Spinal cord (tissue), 10 donors: ENCODE data around the gene HCN1. TPM values are rescaled to one million over a fixed set of nuclear protein-coding genes. Genes with fewer than 3 reads are reported as not detected.
A peak's percentile ranks its signal among the peaks of the same experiment; 100 is the strongest.

Source experiments
- DNase-seq, 6 donors: peaks; one replicate each; pipeline versions ENCODE4 v3.0.0 to v3.0.0-alpha.2; 2013 to 2015; ENCODE audit warnings: low spot score in 6 of 6, low read depth in 4 of 6
- H3K27ac ChIP-seq: one replicate; pipeline ENCODE4 v1.5.1; 2013; ENCODE audit warnings: low read depth, low read length, control low read depth
- H3K27me3 ChIP-seq: one replicate; pipeline ENCODE4 v1.6.1; 2013; ENCODE audit warnings: low read length; ENCODE audit not compliant: control insufficient read depth, insufficient read depth
- H3K36me3 ChIP-seq: one replicate; pipeline ENCODE4 v1.6.1; 2013; ENCODE audit warnings: low read length; ENCODE audit not compliant: control insufficient read depth, insufficient read depth
- H3K4me1 ChIP-seq: one replicate; pipeline ENCODE4 v1.6.1; 2013; ENCODE audit warnings: low read length; ENCODE audit not compliant: control insufficient read depth, insufficient read depth
- H3K4me3 ChIP-seq: one replicate; pipeline ENCODE4 v1.5.1; 2013; ENCODE audit warnings: low read depth, low read length, control low read depth
- H3K9me3 ChIP-seq: one replicate; pipeline ENCODE4 v1.6.1; 2013; ENCODE audit warnings: low read length; ENCODE audit not compliant: control insufficient read depth, insufficient read depth
- WGBS: methylation state at CpG from one replicate; pipeline ENCODE4 v1.1.5; 2013; ENCODE audit warnings: missing lambda C conversion rate; ENCODE audit not compliant: insufficient coverage; 5-methylcytosine and 5-hydroxymethylcytosine counted together
- polyA plus RNA-seq, 2 donors: library from polyadenylated mRNA; unstranded; fragments of 120-200 nt; gene quantifications; one replicate each; pipeline ENCODE4 v1.2.1, GENCODE V29; 2013; ENCODE audit not compliant: insufficient read length in 2 of 2
- total RNA-seq, 2 donors: library from RNA; depleted of rRNA in 1 of 2; stranded (reverse); fragments of 120-200 nt in 1 of 2; fragments of >200 nt in 1 of 2; gene quantifications; one replicate each; pipeline versions ENCODE4 v1.2.3 to v1.2.4, GENCODE V29; 2013 to 2014
- donor health status: healthy.

HCN1 gene
- total and polyA plus RNA-seq, 4 donors, result 1.9 to 16.7 (median 7.7) TPM

DNA sequence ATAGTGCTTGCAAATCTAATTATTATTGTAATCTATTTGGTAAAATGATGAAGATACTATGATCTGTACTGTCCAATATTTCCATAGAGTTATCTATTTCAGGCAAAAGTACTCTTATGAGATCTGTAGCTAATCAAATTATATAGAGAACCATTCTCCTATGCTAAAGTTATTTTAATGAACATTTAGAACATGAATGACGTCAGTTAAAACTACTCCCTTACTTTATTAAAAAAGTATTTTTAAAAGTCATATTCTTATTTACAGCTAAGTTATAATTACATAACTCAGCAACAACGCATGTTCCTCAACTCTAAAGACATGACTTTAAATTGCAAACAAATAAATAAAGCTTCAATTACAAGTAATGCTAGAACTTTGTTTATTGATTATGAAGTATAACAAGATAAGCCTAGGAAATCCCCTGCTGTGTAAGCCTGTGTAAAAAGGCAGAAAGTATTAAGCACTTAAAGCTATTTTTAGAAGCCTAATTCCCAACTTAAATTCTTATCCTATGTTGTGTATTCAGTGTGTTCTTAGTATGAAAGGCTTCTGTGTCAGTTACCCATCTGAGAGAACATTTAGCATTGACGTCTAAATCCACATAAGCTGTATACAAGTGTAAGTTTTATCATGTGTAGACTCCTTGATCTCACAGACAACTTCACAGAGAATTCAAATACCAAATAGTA lies 285.7 kb downstream of the HCN1 start:
- H3K36me3 ChIP-seq, result no peaks in the 10 kb centered on the region
- H3K27me3 ChIP-seq, result no peaks in the 10 kb centered on the region
- no peak overlapping the region for H3K27ac ChIP-seq
- H3K4me1 ChIP-seq, result no peaks in the 10 kb centered on the region
- H3K9me3 ChIP-seq, result no peaks in the 10 kb centered on the region
- WGBS, result no CpG with 5 or more reads among the region's 3 CpGs
- DNase-seq, result no peak
- H3K4me3 ChIP-seq, result no peak overlapping the region

DNA sequence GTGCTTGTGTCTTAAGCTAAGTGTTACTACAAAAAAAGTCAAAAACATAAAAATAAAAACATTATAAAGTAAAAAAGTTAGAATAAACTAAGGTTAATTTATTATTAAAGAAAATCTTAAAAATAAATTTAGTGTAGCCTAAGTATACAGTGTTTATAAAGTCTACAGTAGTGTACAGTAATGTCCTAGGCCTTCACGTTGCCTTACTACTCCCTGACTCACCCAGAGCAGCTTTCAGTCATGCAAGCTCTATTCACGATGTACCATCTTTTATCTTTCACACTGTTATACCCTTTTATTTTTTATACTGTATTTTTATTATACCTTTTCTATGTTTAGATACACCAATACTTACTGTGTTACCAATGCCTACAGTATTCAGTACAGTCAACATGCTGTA lies 288.1 kb downstream of the HCN1 start:
- H3K9me3 ChIP-seq, result no peaks in the 10 kb centered on the region
- no peak for DNase-seq

DNA sequence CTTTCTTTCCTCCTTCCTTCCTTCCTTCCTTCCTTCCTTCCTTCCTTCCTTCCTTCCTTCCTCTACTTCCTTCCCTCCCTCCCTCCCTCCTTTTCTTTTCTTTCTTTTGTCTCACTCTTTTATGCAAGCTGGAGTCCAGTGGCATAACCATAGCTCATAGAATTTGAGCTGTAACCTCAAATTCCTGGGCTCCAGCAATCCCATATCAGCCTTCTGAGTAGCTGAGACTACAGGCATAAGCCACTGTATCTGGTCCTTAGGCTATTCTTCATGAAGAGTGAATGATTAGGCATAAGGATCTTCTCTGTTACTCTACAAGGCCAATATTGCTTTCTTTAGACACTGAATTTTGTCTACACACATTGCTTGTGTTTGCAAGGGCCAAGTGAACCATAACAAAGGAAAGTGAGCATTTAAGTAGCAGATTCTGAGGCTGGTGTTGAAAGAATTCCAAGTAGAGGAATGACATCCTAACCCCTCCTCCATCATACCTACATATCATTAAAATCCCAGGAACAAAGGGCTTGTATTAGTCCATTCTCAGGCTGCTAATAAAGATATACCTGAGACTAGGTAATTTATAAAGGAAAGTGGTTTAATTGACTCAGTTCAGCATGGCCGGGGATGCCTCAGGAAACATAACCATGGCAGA lies 293.2 kb downstream of the HCN1 start:
- Histone ChIP-seq H3K9me3 (no peaks in the 10 kb centered on the region), H3K27me3 (no peaks in the 10 kb centered on the region), H3K27ac (no peak overlapping the region), H3K36me3 (no peaks in the 10 kb centered on the region), H3K4me1 (no peaks in the 10 kb centered on the region), H3K4me3 (no peak overlapping the region)
- WGBS, result 100% methylated on average over 1 of the region's 1 CpG
- DNase-seq, result no peak

More for the DNA sequence above, 288.1 kb downstream of the HCN1 start:
- Histone ChIP-seq H3K27me3 (no peaks in the 10 kb centered on the region), H3K4me3 (no peak overlapping the region), H3K36me3 (no peaks in the 10 kb centered on the region), H3K27ac (no peak overlapping the region), H3K4me1 (no peaks in the 10 kb centered on the region)
- no CpG with 5 or more reads among the region's 2 CpGs for WGBS

DNA sequence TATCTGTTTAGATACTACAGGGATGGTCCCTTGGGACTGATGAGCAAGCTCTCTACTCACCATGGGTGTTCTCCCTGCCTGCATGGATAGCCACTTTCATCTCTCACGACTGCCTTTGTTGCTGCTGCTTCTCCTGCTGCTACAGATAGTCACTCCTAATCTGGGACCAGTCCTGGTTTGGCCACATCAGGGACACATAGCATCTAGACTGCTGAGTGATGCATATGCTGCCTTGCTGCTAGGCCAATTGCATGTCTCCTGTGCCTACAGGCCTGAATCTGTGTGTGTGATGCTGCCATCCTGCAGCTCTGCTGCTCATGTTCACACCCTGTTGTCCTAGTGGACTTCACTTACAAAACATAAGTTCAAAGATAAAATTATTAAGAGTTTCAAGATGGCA lies 297.1 kb downstream of the HCN1 start:
- Histone ChIP-seq H3K4me3 (no peak overlapping the region), H3K27ac (no peak overlapping the region), H3K36me3 (no peaks in the 10 kb centered on the region), H3K9me3 (no peaks in the 10 kb centered on the region), H3K27me3 (no peaks in the 10 kb centered on the region), H3K4me1 (no peaks in the 10 kb centered on the region)
- WGBS, result no CpG with 5 or more reads among the region's 1 CpG
- DNase-seq, result peak in 2 of 6 donors; percentile 3 to 8

DNA sequence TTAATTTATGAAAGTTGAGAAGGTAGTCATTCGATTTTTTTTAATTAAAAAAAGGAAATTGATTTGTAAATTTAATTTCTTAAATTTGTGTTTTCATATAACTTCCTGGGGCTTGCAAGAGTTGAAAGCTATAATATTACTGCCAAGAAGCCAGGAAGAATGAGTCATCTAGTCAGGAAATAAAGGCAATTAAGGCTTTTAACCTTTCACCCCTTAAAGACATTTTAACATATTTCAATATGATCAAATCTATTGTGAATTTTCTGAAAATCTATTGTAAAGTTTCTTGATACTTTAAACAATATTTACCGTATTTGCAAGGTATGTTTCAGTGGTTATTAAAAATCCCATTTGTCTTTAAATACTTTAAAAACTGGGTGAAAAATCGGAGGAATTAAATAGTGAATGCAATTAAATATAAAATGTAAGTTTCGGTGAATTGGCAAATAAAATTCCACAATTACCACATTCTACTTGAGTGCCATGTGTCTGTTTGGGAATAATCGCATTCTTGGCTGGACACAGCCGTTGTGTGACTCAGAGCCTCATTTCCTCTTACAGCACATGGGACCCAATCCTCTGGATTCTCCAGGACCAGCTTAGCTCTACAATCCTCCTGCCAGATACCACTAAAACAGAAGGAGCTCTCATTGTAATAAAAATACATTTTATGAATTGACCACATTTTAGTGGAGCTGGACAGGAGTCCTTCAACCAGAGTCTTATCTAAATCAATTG lies 310.7 kb downstream of the HCN1 start:
- H3K27me3 ChIP-seq, result no peaks in the 10 kb centered on the region
- H3K4me3 ChIP-seq, result no peak overlapping the region
- H3K36me3 ChIP-seq, result no peaks in the 10 kb centered on the region
- no peaks in the 10 kb centered on the region for H3K9me3 ChIP-seq
- no peak for DNase-seq
- no peaks in the 10 kb centered on the region for H3K4me1 ChIP-seq
- H3K27ac ChIP-seq, result no peak overlapping the region
- 100% methylated on average over 1 of the region's 6 CpGs for WGBS

DNA sequence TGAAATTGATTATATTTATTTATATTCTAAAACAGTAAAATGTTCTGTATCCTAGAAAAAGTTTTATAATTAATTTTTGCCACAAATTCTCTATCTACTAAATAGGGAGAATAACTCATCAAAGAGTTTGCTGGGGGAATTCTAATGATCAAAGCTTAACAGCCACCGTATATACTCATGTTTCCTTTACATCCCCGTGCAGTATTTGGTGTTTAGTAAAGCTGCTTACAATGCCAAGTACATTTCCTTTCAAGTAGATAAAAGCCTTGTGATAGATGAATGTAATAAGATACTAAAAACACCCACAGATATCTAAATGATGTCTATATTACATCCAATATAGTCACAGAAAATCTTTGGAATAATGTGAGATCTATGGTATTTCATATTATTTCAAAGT lies 312.2 kb downstream of the HCN1 start:
- Histone ChIP-seq H3K4me1 (no peaks in the 10 kb centered on the region), H3K4me3 (no peak overlapping the region), H3K9me3 (no peaks in the 10 kb centered on the region), H3K36me3 (no peaks in the 10 kb centered on the region), H3K27me3 (no peaks in the 10 kb centered on the region), H3K27ac (no peak overlapping the region)
- WGBS, result no CpG with 5 or more reads among the region's 2 CpGs
- DNase-seq, result peak in 1 of 6 donors; percentile 19

DNA sequence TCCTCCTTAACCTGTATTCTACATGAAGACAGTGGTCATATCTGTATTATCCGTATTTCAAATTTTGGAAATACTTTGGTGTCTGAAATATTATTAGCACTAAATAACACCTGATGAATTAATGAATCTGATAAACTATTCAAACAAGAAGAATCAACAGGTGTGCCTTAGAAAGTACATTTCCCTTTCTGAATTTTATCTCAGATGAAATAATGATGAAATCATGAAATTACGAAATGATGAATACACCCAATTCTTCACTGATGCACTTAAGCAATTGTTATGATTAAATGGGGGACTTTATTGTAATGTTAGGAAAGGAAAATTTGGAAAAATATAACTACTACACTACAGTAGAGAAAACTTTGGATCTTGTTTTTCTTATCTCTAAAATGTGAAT lies 313.6 kb downstream of the HCN1 start:
- Histone ChIP-seq H3K4me3 (no peak overlapping the region), H3K27ac (no peak overlapping the region), H3K27me3 (no peaks in the 10 kb centered on the region), H3K9me3 (no peaks in the 10 kb centered on the region), H3K36me3 (no peaks in the 10 kb centered on the region), H3K4me1 (no peaks in the 10 kb centered on the region)
- WGBS, result no CpG with 5 or more reads among the region's 2 CpGs
- no peak for DNase-seq

DNA sequence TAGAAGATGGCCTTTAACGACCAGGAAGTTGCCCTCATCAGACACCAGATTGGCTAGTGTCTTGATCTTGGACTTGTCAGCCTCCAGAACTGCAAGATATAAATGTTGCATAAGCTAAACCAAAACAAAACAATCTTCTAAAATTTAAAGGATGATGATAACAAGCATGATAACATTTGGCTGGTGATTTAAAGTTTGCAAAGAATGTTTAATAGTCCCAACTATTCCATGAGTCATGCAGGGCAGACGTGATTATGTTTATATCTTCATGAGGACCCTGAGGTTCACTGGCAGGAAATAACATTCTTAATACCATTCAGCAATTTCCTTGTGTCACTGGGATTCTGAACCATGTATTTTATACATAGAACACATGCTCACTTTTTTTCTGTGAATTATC lies 319.8 kb downstream of the HCN1 start:
- no peaks in the 10 kb centered on the region for H3K36me3 ChIP-seq
- no CpG with 5 or more reads among the region's 2 CpGs for WGBS
- no peak for DNase-seq
- H3K4me1 ChIP-seq, result no peaks in the 10 kb centered on the region
- H3K4me3 ChIP-seq, result no peak overlapping the region
- peaks cover 1% of the 10 kb centered on the region for H3K9me3 ChIP-seq
- no peaks in the 10 kb centered on the region for H3K27me3 ChIP-seq
- no peak overlapping the region for H3K27ac ChIP-seq

DNA sequence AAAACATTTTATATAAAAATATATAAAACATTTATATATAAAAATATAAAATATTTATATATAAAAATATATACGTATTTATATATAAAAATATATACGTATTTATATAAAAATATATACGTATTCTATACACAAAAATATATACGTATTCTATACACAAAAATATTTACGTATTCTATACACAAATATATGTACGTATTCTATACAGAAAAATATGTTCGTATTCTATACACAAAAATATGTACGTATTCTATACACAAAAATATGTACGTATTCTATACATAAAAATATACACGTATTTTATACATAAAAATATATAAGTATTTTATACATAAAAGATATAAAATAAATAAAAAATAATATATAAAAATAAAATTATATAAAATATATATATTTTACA lies 323.6 kb downstream of the HCN1 start:
- Histone ChIP-seq H3K27ac (no peak overlapping the region), H3K9me3 (peaks cover 1% of the 10 kb centered on the region), H3K27me3 (no peaks in the 10 kb centered on the region), H3K4me1 (no peaks in the 10 kb centered on the region), H3K4me3 (no peak overlapping the region), H3K36me3 (no peaks in the 10 kb centered on the region)
- no CpG with 5 or more reads among the region's 10 CpGs for WGBS
- no peak for DNase-seq
